Natural killer cell (primary cell): ENCODE measurements around the gene PTPN4. TPM values are rescaled to one million over a fixed set of nuclear protein-coding genes. Genes with fewer than 3 reads are reported as not detected.

ENCODE experiments used
- ATAC-seq, 3 donors: fragments of 150-1000 bp in 2 of 3; fragments of 200-7000 bp in 1 of 3; cut with Tn5 transposase; 1 replicate in 1 of 3; 2 replicates in 2 of 3; pipeline ENCODE4 v1.10.0; 2021; ENCODE audit warnings: mild to moderate bottlenecking in 2 of 3, moderate library complexity in 2 of 3
- DNase-seq, 2 donors: peaks; one replicate each; pipeline versions ENCODE4 v3.0.0 to v3.0.0-alpha.2; 2013 to 2021; ENCODE audit warnings: mixed read lengths in 1 of 2
- H3K27ac ChIP-seq: one replicate; pipeline ENCODE4 v1.5.1; 2013; ENCODE audit warnings: mild to moderate bottlenecking, low read length
- H3K27me3 ChIP-seq: one replicate; pipeline ENCODE4 v1.6.1; 2013; ENCODE audit warnings: low read length; ENCODE audit not compliant: control insufficient read depth, insufficient read depth
- H3K36me3 ChIP-seq: one replicate; pipeline ENCODE4 v1.6.1; 2013; ENCODE audit warnings: low read length; ENCODE audit not compliant: control insufficient read depth, insufficient read depth
- H3K4me1 ChIP-seq: one replicate; pipeline ENCODE4 v1.6.1; 2013; ENCODE audit warnings: low read length; ENCODE audit not compliant: control insufficient read depth, insufficient read depth
- H3K4me3 ChIP-seq: one replicate; pipeline ENCODE4 v1.5.1; 2013; ENCODE audit warnings: low read length
- H3K9me3 ChIP-seq: one replicate; pipeline ENCODE4 v1.6.1; 2013; ENCODE audit warnings: low read length; ENCODE audit not compliant: control insufficient read depth, insufficient read depth
- H3K27ac Mint-ChIP-seq, 2 donors: one replicate each; pipeline ENCODE4 v1.8.0; 2022; ENCODE audit warnings: mild to moderate bottlenecking in 2 of 2, mixed read lengths in 2 of 2, moderate library complexity in 1 of 2
- H3K27me3 Mint-ChIP-seq, 2 donors: one replicate each; pipeline ENCODE4 v1.8.0; 2022; ENCODE audit warnings: low read depth in 2 of 2, mixed read lengths in 2 of 2
- H3K36me3 Mint-ChIP-seq: one replicate; pipeline ENCODE4 v1.8.0; 2022; ENCODE audit warnings: mixed read lengths
- H3K4me1 Mint-ChIP-seq, 2 donors: one replicate each; pipeline ENCODE4 v1.8.0; 2022; ENCODE audit warnings: mixed read lengths in 2 of 2
- H3K4me3 Mint-ChIP-seq: one replicate; pipeline ENCODE4 v1.8.0; 2022; ENCODE audit warnings: mild to moderate bottlenecking, moderate library complexity, mixed read lengths
- H3K9me3 Mint-ChIP-seq, 2 donors: one replicate each; pipeline ENCODE4 v1.8.0; 2022; ENCODE audit warnings: mixed read lengths in 2 of 2
- CTCF ChIP-seq: fragments of 200-600 bp; IDR thresholded peaks from one replicate; pipeline ENCODE4 v1.8.0; 2022; ENCODE audit warnings: antibody characterized with exemption
- WGBS: methylation state at CpG from one replicate; pipeline ENCODE4 v1.1.7; 2013; ENCODE audit warnings: missing lambda C conversion rate; ENCODE audit not compliant: insufficient coverage; 5-methylcytosine and 5-hydroxymethylcytosine counted together
- intact Hi-C: fragments of 100-400 bp; cut with micrococcal nuclease; formaldehyde crosslinking; loops from one replicate; pipeline ENCODE4 v1.14.2; 2022
- total RNA-seq, 4 donors: library from RNA; stranded (reverse); fragments of 120-200 nt in 1 of 4; gene quantifications; one replicate each; pipeline versions ENCODE4 v1.2.3 to v1.2.4, GENCODE V29; 2013 to 2022

Gene PTPN4
- total RNA-seq, 3 donors from 2014 or later (not counting 1 experiment from before 2014, with no cell fraction given) = 265 to 347 (median 283) TPM

DNA sequence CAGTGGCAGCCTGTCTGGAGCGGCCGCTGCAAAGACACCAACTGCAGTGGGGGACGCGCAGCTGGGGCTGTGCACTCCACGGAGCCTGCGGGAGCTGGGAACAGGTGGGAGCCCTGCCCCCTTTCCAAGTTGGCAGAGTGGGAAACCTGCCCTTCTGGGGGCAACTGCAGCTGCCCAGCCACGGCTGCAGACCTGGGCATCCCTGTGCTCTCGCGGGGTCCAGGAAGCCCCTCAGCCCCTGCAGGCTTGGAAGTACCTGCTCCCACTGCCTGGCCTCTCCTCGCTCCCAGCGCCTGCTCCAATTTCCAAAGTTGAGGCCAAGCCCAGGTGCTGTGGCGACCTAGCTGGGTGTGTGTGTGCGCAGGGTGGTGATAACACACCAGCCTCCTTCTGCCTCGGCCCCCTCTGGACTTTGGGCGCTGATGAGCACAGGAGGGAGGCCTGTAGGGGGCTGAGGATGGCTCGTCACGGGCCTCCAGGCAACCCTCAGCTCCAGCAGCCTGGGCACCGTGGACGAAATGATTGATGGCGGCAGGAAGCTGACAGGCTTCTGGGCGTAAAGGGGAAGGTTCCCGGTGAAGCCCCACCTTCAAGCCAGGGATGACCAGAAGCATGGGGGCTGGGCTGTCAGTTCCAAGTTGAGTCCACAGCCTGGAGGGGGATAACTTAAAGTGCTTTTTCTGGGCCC lies 76.9 kb downstream of the PTPN4 start:
- intact Hi-C loops = no loop called here
- Histone ChIP-seq H3K27ac (no peak overlapping the region), H3K4me3 (no peak overlapping the region), H3K36me3 (no peaks in the 10 kb centered on the region), H3K9me3 (no peaks in the 10 kb centered on the region), H3K27me3 (no peaks in the 10 kb centered on the region), H3K4me1 (peaks cover 4% of the 10 kb centered on the region)
- TF ChIP-seq CTCF = no peak
- WGBS = 93% methylated on average over 22 of the region's 22 CpGs
- ATAC-seq (no peak), DNase-seq (no peak)
- no peaks in the 10 kb centered on the region for H3K27me3 Mint-ChIP-seq
- H3K27ac Mint-ChIP-seq = no peak overlapping the region
- H3K36me3 Mint-ChIP-seq = no peaks in the 10 kb centered on the region
- no peak overlapping the region for H3K4me3 Mint-ChIP-seq
- no peaks in the 10 kb centered on the region for H3K9me3 Mint-ChIP-seq
- peaks cover 46 to 57% of the 10 kb centered on the region in 2 donors for H3K4me1 Mint-ChIP-seq

DNA sequence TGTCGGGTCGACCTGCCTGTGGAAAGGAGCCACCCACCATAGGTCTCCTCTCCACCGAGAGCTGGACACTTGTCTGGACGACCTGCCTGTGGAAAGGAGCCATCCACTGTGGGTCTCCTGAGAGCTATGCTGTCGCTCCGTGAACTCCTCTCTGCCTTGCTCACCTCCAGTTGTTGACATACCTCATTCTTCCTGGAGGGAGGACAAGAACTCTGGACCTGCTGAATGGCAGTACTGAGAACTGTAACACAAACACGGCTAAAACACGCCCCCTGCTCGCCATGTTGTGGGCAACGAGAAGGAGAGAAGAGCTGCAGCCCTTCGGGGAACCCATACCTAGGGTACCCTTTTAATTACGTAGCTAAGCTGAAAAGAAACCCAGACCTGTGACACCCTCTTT lies 77.6 kb downstream of the PTPN4 start:
- no peak overlapping the region for H3K27ac ChIP-seq
- H3K4me1 Mint-ChIP-seq = peaks cover 50 to 64% of the 10 kb centered on the region in 2 donors
- TF ChIP-seq CTCF = no peak
- 95% methylated on average over 12 of the region's 12 CpGs for WGBS
- no peak overlapping the region for H3K4me3 Mint-ChIP-seq
- peak overlapping the region in 1 of 2 donors; percentile 71 for H3K27ac Mint-ChIP-seq
- no peak overlapping the region for H3K4me3 ChIP-seq
- no peaks in the 10 kb centered on the region for H3K27me3 ChIP-seq
- no peaks in the 10 kb centered on the region for H3K9me3 Mint-ChIP-seq
- H3K4me1 ChIP-seq = peaks cover 4% of the 10 kb centered on the region
- H3K27me3 Mint-ChIP-seq = no peaks in the 10 kb centered on the region
- ATAC-seq (no peak), DNase-seq (no peak)
- intact Hi-C loops = no loop called here
- no peaks in the 10 kb centered on the region for H3K9me3 ChIP-seq
- H3K36me3 ChIP-seq = no peaks in the 10 kb centered on the region
- no peaks in the 10 kb centered on the region for H3K36me3 Mint-ChIP-seq

GRCh38 chr2:119837759-119838158 lies 78.0 kb downstream of the PTPN4 start:
- Histone ChIP-seq H3K4me3 (no peak overlapping the region), H3K27ac (no peak overlapping the region), H3K9me3 (no peaks in the 10 kb centered on the region), H3K36me3 (no peaks in the 10 kb centered on the region), H3K4me1 (peaks cover 4% of the 10 kb centered on the region), H3K27me3 (no peaks in the 10 kb centered on the region)
- ATAC-seq (no peak), DNase-seq (no peak)
- Mint-ChIP-seq H3K4me1 (peaks cover 52 to 64% of the 10 kb centered on the region in 2 donors), H3K4me3 (no peak overlapping the region), H3K9me3 (no peaks in the 10 kb centered on the region), H3K27ac (peak overlapping the region in 1 of 2 donors; percentile 71), H3K27me3 (no peaks in the 10 kb centered on the region), H3K36me3 (no peaks in the 10 kb centered on the region)
- TF ChIP-seq CTCF = no peak
- intact Hi-C loops = no loop called here
- 99% methylated on average over 12 of the region's 13 CpGs for WGBS

DNA sequence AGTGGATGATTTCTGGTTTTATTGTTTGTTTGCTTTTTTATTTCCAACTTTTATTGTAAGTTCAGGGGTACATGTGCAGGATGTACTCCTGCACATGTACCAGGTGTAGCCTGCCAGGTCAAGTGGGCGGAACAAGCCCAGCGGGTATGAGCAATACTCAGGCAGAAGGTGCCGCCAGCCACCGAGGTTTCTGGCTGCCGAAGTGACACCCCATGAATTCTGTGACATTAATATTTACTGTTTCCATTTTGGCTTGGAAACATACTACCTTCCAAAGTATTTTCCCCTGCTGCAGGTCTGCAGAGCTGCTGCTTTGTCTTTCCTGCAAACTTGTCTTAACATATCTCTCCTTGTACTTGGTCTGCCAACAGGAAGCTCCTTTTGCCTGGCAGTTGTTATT lies 78.5 kb downstream of the PTPN4 start:
- H3K27ac ChIP-seq = no peak overlapping the region
- intact Hi-C loops = no loop called here
- peaks cover 49 to 61% of the 10 kb centered on the region in 2 donors for H3K4me1 Mint-ChIP-seq
- H3K27ac Mint-ChIP-seq = peak overlapping the region; percentile 29 to 71
- no peaks in the 10 kb centered on the region for H3K36me3 Mint-ChIP-seq
- no peak overlapping the region for H3K4me3 ChIP-seq
- no peak overlapping the region for H3K4me3 Mint-ChIP-seq
- no peak for TF ChIP-seq CTCF
- ATAC-seq = no peak
- no peaks in the 10 kb centered on the region for H3K9me3 ChIP-seq
- H3K27me3 Mint-ChIP-seq = no peaks in the 10 kb centered on the region
- no peak for DNase-seq
- no peaks in the 10 kb centered on the region for H3K27me3 ChIP-seq
- H3K4me1 ChIP-seq = peaks cover 4% of the 10 kb centered on the region
- H3K9me3 Mint-ChIP-seq = no peaks in the 10 kb centered on the region
- H3K36me3 ChIP-seq = no peaks in the 10 kb centered on the region
- 65% methylated on average over 5 of the region's 5 CpGs for WGBS
